DOHH2 (cell line): ENCODE measurements around the gene FBXO2.

Source experiments
- CTCF ChIP-seq: fragments of 200-600 bp; sonication (generic); IDR thresholded peaks from one replicate; pipeline ENCODE4 v1.5.1; 2014; ENCODE audit warnings: antibody characterized with exemption, mild to moderate bottlenecking, low read depth, low read length; ENCODE audit not compliant: poor library complexity, severe bottlenecking
- EZH2phosphoT487 ChIP-seq: fragments of 200-600 bp; sonication (generic); IDR thresholded peaks from 2 replicates; pipeline ENCODE4 v1.6.1; 2017; ENCODE audit warnings: borderline replicate concordance, mild to moderate bottlenecking, antibody characterized with exemption, low read length, moderate library complexity, mixed read lengths

GRCh38 chr1:11653861-11654136, 430 bp downstream of the FBXO2 start:
- no peak for TF ChIP-seq CTCF
- no peak for TF ChIP-seq EZH2phosphoT487
